Skeletal muscle satellite cell (primary cell): ENCODE measurements around the gene WWC1.

Source experiments
- H3K27me3 ChIP-seq: 2 replicates; pipeline ENCODE4 v1.7.0; 2013; ENCODE audit warnings: low read length; ENCODE audit not compliant: control insufficient read depth, insufficient read depth
- H3K36me3 ChIP-seq: 2 replicates; pipeline ENCODE4 v1.7.0; 2013; ENCODE audit warnings: mild to moderate bottlenecking, control low read depth, low read length; ENCODE audit not compliant: insufficient read depth
- H3K4me1 ChIP-seq: 2 replicates; pipeline ENCODE4 v1.7.0; 2013; ENCODE audit warnings: low read length; ENCODE audit not compliant: control insufficient read depth, insufficient read depth
- H3K4me2 ChIP-seq: 2 replicates; pipeline ENCODE4 v1.7.0; 2013; ENCODE audit warnings: mild to moderate bottlenecking, low read length
- H3K4me3 ChIP-seq: 2 replicates; pipeline ENCODE4 v1.7.0; 2013; ENCODE audit warnings: low read length
- H3K9ac ChIP-seq: 2 replicates; pipeline ENCODE4 v1.7.0; 2013; ENCODE audit warnings: mild to moderate bottlenecking, low read depth, low read length, moderate library complexity
- H3K9me3 ChIP-seq: replicated peaks from 2 replicates; pipeline ENCODE4 v1.7.0; 2013; ENCODE audit warnings: mild to moderate bottlenecking, control low read depth, low read length

The WWC1 gene

GRCh38 chr5:168374532-168374931 is 83.1 kb downstream of the WWC1 start:
- H3K4me2 ChIP-seq, result no peak overlapping the region
- no peaks in the 10 kb centered on the region for H3K36me3 ChIP-seq
- H3K4me1 ChIP-seq, result no peaks in the 10 kb centered on the region
- no peak overlapping the region for H3K9ac ChIP-seq
- no peaks in the 10 kb centered on the region for H3K9me3 ChIP-seq
- no peak overlapping the region for H3K4me3 ChIP-seq
- no peaks in the 10 kb centered on the region for H3K27me3 ChIP-seq

- no peaks in the 10 kb centered on the region for H3K36me3 ChIP-seq
- no peak overlapping the region for H3K4me2 ChIP-seq
- no peaks in the 10 kb centered on the region for H3K27me3 ChIP-seq
- H3K9me3 ChIP-seq, result no peaks in the 10 kb centered on the region
- no peaks in the 10 kb centered on the region for H3K4me1 ChIP-seq
- H3K4me3 ChIP-seq, result no peak overlapping the region
- H3K9ac ChIP-seq, result no peak overlapping the region
These were observed 83.8 kb downstream of the WWC1 start for GRCh38 chr5:168375214-168375613.

GRCh38 chr5:168377525-168377924 is 86.1 kb downstream of the WWC1 start:
- H3K9ac ChIP-seq, result no peak overlapping the region
- no peaks in the 10 kb centered on the region for H3K27me3 ChIP-seq
- no peaks in the 10 kb centered on the region for H3K4me1 ChIP-seq
- no peak overlapping the region for H3K4me2 ChIP-seq
- no peak overlapping the region for H3K4me3 ChIP-seq
- no peaks in the 10 kb centered on the region for H3K9me3 ChIP-seq
- no peaks in the 10 kb centered on the region for H3K36me3 ChIP-seq

GRCh38 chr5:168378741-168379140 is 87.3 kb downstream of the WWC1 start:
- H3K4me3 ChIP-seq, result no peak overlapping the region
- no peak overlapping the region for H3K4me2 ChIP-seq
- no peaks in the 10 kb centered on the region for H3K27me3 ChIP-seq
- no peak overlapping the region for H3K9ac ChIP-seq
- no peaks in the 10 kb centered on the region for H3K9me3 ChIP-seq
- H3K36me3 ChIP-seq, result no peaks in the 10 kb centered on the region
- no peaks in the 10 kb centered on the region for H3K4me1 ChIP-seq

- Histone ChIP-seq H3K4me2 (no peak overlapping the region), H3K36me3 (no peaks in the 10 kb centered on the region), H3K9ac (no peak overlapping the region), H3K4me1 (no peaks in the 10 kb centered on the region), H3K27me3 (no peaks in the 10 kb centered on the region), H3K4me3 (no peak overlapping the region), H3K9me3 (no peaks in the 10 kb centered on the region)
These were observed 91.0 kb downstream of the WWC1 start for GRCh38 chr5:168382421-168382820.

GRCh38 chr5:168390491-168390890 is 99.0 kb downstream of the WWC1 start:
- no peak overlapping the region for H3K4me3 ChIP-seq
- H3K9ac ChIP-seq, result no peak overlapping the region

GRCh38 chr5:168393773-168394172 is 102.3 kb downstream of the WWC1 start:
- Histone ChIP-seq H3K4me2 (no peak overlapping the region), H3K9me3 (no peaks in the 10 kb centered on the region), H3K27me3 (no peaks in the 10 kb centered on the region), H3K4me1 (no peaks in the 10 kb centered on the region), H3K4me3 (no peak overlapping the region), H3K36me3 (no peaks in the 10 kb centered on the region), H3K9ac (no peak overlapping the region)

More at GRCh38 chr5:168390491-168390890, 99.0 kb downstream of the WWC1 start:
- Histone ChIP-seq H3K27me3 (no peaks in the 10 kb centered on the region), H3K9me3 (no peaks in the 10 kb centered on the region), H3K36me3 (no peaks in the 10 kb centered on the region), H3K4me1 (no peaks in the 10 kb centered on the region), H3K4me2 (no peak overlapping the region)

GRCh38 chr5:168400429-168401220 is 109.2 kb downstream of the WWC1 start:
- H3K4me2 ChIP-seq, result no peak overlapping the region
- no peak overlapping the region for H3K4me3 ChIP-seq
- no peak overlapping the region for H3K9ac ChIP-seq
- H3K27me3 ChIP-seq, result no peaks in the 10 kb centered on the region
- H3K36me3 ChIP-seq, result no peaks in the 10 kb centered on the region
- H3K9me3 ChIP-seq, result no peaks in the 10 kb centered on the region
- peaks cover 16% of the 10 kb centered on the region for H3K4me1 ChIP-seq

- H3K9ac ChIP-seq, result no peak overlapping the region
- H3K4me3 ChIP-seq, result no peak overlapping the region
- H3K36me3 ChIP-seq, result no peaks in the 10 kb centered on the region
- no peaks in the 10 kb centered on the region for H3K27me3 ChIP-seq
- H3K9me3 ChIP-seq, result no peaks in the 10 kb centered on the region
- peaks cover 16% of the 10 kb centered on the region for H3K4me1 ChIP-seq
- no peak overlapping the region for H3K4me2 ChIP-seq
These were observed 109.8 kb downstream of the WWC1 start for GRCh38 chr5:168401226-168401625.

GRCh38 chr5:168401880-168402279 is 110.4 kb downstream of the WWC1 start:
- Histone ChIP-seq H3K4me2 (no peak overlapping the region), H3K27me3 (no peaks in the 10 kb centered on the region), H3K4me3 (no peak overlapping the region), H3K36me3 (no peaks in the 10 kb centered on the region), H3K9ac (no peak overlapping the region), H3K4me1 (peaks cover 16% of the 10 kb centered on the region), H3K9me3 (no peaks in the 10 kb centered on the region)

GRCh38 chr5:168404365-168404764 is 112.9 kb downstream of the WWC1 start:
- H3K4me2 ChIP-seq, result peak overlapping the region; percentile 43
- peak overlapping the region; percentile 48 for H3K9ac ChIP-seq

GRCh38 chr5:168407211-168407610 is 115.8 kb downstream of the WWC1 start:
- no peaks in the 10 kb centered on the region for H3K27me3 ChIP-seq
- peaks cover 38% of the 10 kb centered on the region for H3K4me1 ChIP-seq
- no peak overlapping the region for H3K9ac ChIP-seq
- H3K4me3 ChIP-seq, result no peak overlapping the region
- H3K4me2 ChIP-seq, result no peak overlapping the region
- no peaks in the 10 kb centered on the region for H3K36me3 ChIP-seq
- no peaks in the 10 kb centered on the region for H3K9me3 ChIP-seq

More at GRCh38 chr5:168404365-168404764, 112.9 kb downstream of the WWC1 start:
- no peak overlapping the region for H3K4me3 ChIP-seq
- no peaks in the 10 kb centered on the region for H3K36me3 ChIP-seq
- no peaks in the 10 kb centered on the region for H3K9me3 ChIP-seq
- no peaks in the 10 kb centered on the region for H3K27me3 ChIP-seq
- H3K4me1 ChIP-seq, result peaks cover 24% of the 10 kb centered on the region
